H1 (cell line): ENCODE results near the gene RSAD1. TPM values are rescaled to one million over a fixed set of nuclear protein-coding genes. Genes with fewer than 3 reads are reported as not detected.

Source experiments
- CREB1 ChIP-seq: IDR thresholded peaks from 2 replicates; pipeline ENCODE4 v1.6.1; 2012; ENCODE audit warnings: inconsistent platforms
- EP300 ChIP-seq, 2 experiments: IDR thresholded peaks; 1 replicate in 1 of 2; 2 replicates in 1 of 2; pipeline ENCODE4 v1.6.1; 2011 to 2012; ENCODE audit warnings: low read depth in 2 of 2, low read length in 2 of 2, mild to moderate bottlenecking in 2 of 2, borderline replicate concordance in 1 of 2, inconsistent platforms in 1 of 2, moderate library complexity in 1 of 2
- FOSL1 ChIP-seq: IDR thresholded peaks from 2 replicates; pipeline ENCODE4 v1.6.1; 2011; ENCODE audit warnings: mild to moderate bottlenecking, low read depth, low read length, moderate library complexity; ENCODE audit not compliant: insufficient read depth
- KDM5A ChIP-seq: fragments of 200-600 bp; IDR thresholded peaks from 2 replicates; pipeline ENCODE4 v1.7.1; 2012; ENCODE audit warnings: mild to moderate bottlenecking, low read length, inconsistent platforms, mixed read lengths
- MAX ChIP-seq: IDR thresholded peaks from 2 replicates; pipeline ENCODE4 v1.6.1; 2012; ENCODE audit warnings: inconsistent platforms
- PHF8 ChIP-seq: fragments of 200-600 bp; sonication (generic); conservative IDR thresholded peaks from 2 replicates; pipeline ENCODE4 v1.7.1; 2012; ENCODE audit warnings: low read depth, mild to moderate bottlenecking, inconsistent platforms, low read length, moderate library complexity
- RAD21 ChIP-seq, 2 experiments: IDR thresholded peaks in 1 of 2; conservative IDR thresholded peaks in 1 of 2; 2 replicates each; pipeline ENCODE4 v1.6.1; 2011; ENCODE audit warnings: low read depth in 2 of 2, low read length in 2 of 2, improper control_type of control experiment in 1 of 2, inconsistent platforms in 1 of 2, mild to moderate bottlenecking in 1 of 2, moderate library complexity in 1 of 2
- SIX5 ChIP-seq: IDR thresholded peaks from 2 replicates; pipeline ENCODE4 v1.6.1; 2011; ENCODE audit warnings: mild to moderate bottlenecking, low read depth, low read length
- polyA plus RNA-seq, 7 experiments: library from polyadenylated mRNA; depleted of rRNA in 3 of 7; stranded (reverse) in 5 of 7; unstranded in 2 of 7; fragments of >200 nt in 5 of 7; fragments of 200-250 nt in 2 of 7; gene quantifications; 1 replicate in 5 of 7; 2 replicates in 1 of 7; 4 replicates in 1 of 7; pipeline versions ENCODE4 v1.2.1 to v1.2.3, GENCODE V29; 2011 to 2013; ENCODE audit warnings: missing spikeins in 2 of 7, mixed read lengths in 2 of 7
- total RNA-seq: library from RNA; stranded (reverse); fragmentation: NEBNext Ultra II Directional; extraction: Animal tissue kit (Norgen Biotek cat#: 25700); gene quantifications from 2 replicates; pipeline ENCODE4 v1.2.1, GENCODE V29; 2021

The RSAD1 gene
- total and polyA plus RNA-seq, 2 of the 8 experiments (the other 6 are each of a cell fraction or from before 2014, with no cell fraction given): 17.9 to 33.5 TPM

DNA sequence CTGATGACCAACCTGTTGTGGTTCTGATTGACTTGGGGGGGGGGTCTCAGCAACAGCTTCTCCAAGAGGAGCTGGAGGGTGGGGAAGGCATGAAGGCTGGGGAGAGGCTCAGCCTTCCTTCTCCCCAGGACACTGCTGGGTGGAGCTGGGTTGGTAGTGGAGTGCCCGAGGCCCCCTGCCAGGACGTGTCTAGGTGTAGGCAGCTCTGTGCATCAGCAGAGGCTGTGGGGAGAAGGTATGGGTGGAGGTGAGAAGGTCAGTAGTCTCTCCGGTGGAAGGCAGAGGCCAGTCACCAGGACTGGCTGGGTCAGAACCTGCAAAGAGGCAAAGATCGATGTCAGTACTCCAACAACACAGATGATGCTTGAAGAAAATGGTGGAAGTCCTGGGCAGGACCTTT lies 13.9 kb upstream of the RSAD1 start (continued):
- TF ChIP-seq CREB1 (no peak), PHF8 (no peak), KDM5A (no peak), SIX5 (no peak), FOSL1 (no peak), EP300 (IDR thresholded peaks at IDR 0.05; ENCODE audit: borderline replicate concordance in 1 of 2, low read depth in 2 of 2, low read length in 2 of 2) (no peak), MAX (no peak), RAD21 (IDR thresholded peaks at IDR 0.05 in 1 of 2, conservative IDR thresholded peaks at IDR 0.05 in 1 of 2; ENCODE audit: low read depth in 2 of 2, low read length in 2 of 2) (no peak)
